Measurements from ENCODE around the gene LENEP.

LENEP gene

GRCh38 chr1:155040358-155041093 lies 47.1 kb downstream of the LENEP start:
- Histone ChIP-seq H3K4me2 (ENCODE audit: low read depth, low read length) (no peak overlapping the region), H3K27ac (ENCODE audit: low read length) (no peak overlapping the region), H3F3A (ENCODE audit: insufficient read depth, low read length) (peaks cover 10% of the 10 kb centered on the region), H3K36me3 (replicated peaks; ENCODE audit: insufficient read depth, low read length) (no peaks in the 10 kb centered on the region), H3K27me3 (replicated peaks; ENCODE audit: insufficient read depth, low read length) (no peaks in the 10 kb centered on the region), H4K20me1 (ENCODE audit: insufficient read depth, low read length) (no peaks in the 10 kb centered on the region), H3K9me3 (replicated peaks; ENCODE audit: insufficient read depth, low read length) (no peaks in the 10 kb centered on the region), H3K4me3 (ENCODE audit: low read length) (no peak overlapping the region), H3K9me2 (replicated peaks; ENCODE audit: insufficient read depth, low read length) (no peaks in the 10 kb centered on the region), H2AFZ (ENCODE audit: low read length) (no peak overlapping the region), H3K79me2 (ENCODE audit: low read length) (no peaks in the 10 kb centered on the region), H3K4me1 (ENCODE audit: low read length) (peaks cover 39% of the 10 kb centered on the region), H3K9ac (ENCODE audit: low read length) (no peak overlapping the region)
- no peak for DNase-seq
- no peak for TF ChIP-seq EZH2 (optimal IDR thresholded peaks at IDR 0.05; ENCODE audit: low read depth, low read length)
- TF ChIP-seq EZH2phosphoT487 (IDR thresholded peaks at IDR 0.05; ENCODE audit: low read length): no peak
- no peak for TF ChIP-seq CTCF (IDR thresholded peaks at IDR 0.05; ENCODE audit: low read length)

GRCh38 chr1:155042789-155043188 lies 49.4 kb downstream of the LENEP start:
- no peak overlapping the region for H3K9ac ChIP-seq (ENCODE audit: low read length)
- TF ChIP-seq EZH2 (optimal IDR thresholded peaks at IDR 0.05; ENCODE audit: low read depth, low read length) (no peak), CTCF (IDR thresholded peaks at IDR 0.05; ENCODE audit: low read length) (no peak), EZH2phosphoT487 (IDR thresholded peaks at IDR 0.05; ENCODE audit: low read length) (no peak)
- H4K20me1 ChIP-seq (ENCODE audit: insufficient read depth, low read length): no peaks in the 10 kb centered on the region
- H3F3A ChIP-seq (ENCODE audit: insufficient read depth, low read length): peaks cover 10% of the 10 kb centered on the region
- no peaks in the 10 kb centered on the region for H3K9me3 ChIP-seq (replicated peaks; ENCODE audit: insufficient read depth, low read length)
- DNase-seq: no peak
- peaks cover 39% of the 10 kb centered on the region for H3K4me1 ChIP-seq (ENCODE audit: low read length)
- H3K4me3 ChIP-seq (ENCODE audit: low read length): no peak overlapping the region
- H2AFZ ChIP-seq (ENCODE audit: low read length): no peak overlapping the region
- H3K9me2 ChIP-seq (replicated peaks; ENCODE audit: insufficient read depth, low read length): no peaks in the 10 kb centered on the region
- H3K27me3 ChIP-seq (replicated peaks; ENCODE audit: insufficient read depth, low read length): no peaks in the 10 kb centered on the region
- H3K27ac ChIP-seq (ENCODE audit: low read length): no peak overlapping the region
- no peaks in the 10 kb centered on the region for H3K79me2 ChIP-seq (ENCODE audit: low read length)
- no peaks in the 10 kb centered on the region for H3K36me3 ChIP-seq (replicated peaks; ENCODE audit: insufficient read depth, low read length)
- no peak overlapping the region for H3K4me2 ChIP-seq (ENCODE audit: low read depth, low read length)

GRCh38 chr1:155043301-155043702 lies 49.9 kb downstream of the LENEP start:
- no peaks in the 10 kb centered on the region for H3K9me3 ChIP-seq (replicated peaks; ENCODE audit: insufficient read depth, low read length)
- H3F3A ChIP-seq (ENCODE audit: insufficient read depth, low read length): peaks cover 10% of the 10 kb centered on the region
- no peaks in the 10 kb centered on the region for H4K20me1 ChIP-seq (ENCODE audit: insufficient read depth, low read length)
- H3K27ac ChIP-seq (ENCODE audit: low read length): no peak overlapping the region
- H3K27me3 ChIP-seq (replicated peaks; ENCODE audit: insufficient read depth, low read length): no peaks in the 10 kb centered on the region
- peak overlapping the region; percentile 64 for H3K4me2 ChIP-seq (ENCODE audit: low read depth, low read length)
- no peaks in the 10 kb centered on the region for H3K79me2 ChIP-seq (ENCODE audit: low read length)
- H3K4me3 ChIP-seq (ENCODE audit: low read length): no peak overlapping the region
- DNase-seq: no peak
- no peak overlapping the region for H3K9ac ChIP-seq (ENCODE audit: low read length)
- no peak for TF ChIP-seq EZH2phosphoT487 (IDR thresholded peaks at IDR 0.05; ENCODE audit: low read length)
- TF ChIP-seq CTCF (IDR thresholded peaks at IDR 0.05; ENCODE audit: low read length): no peak
- no peak for TF ChIP-seq EZH2 (optimal IDR thresholded peaks at IDR 0.05; ENCODE audit: low read depth, low read length)
- H2AFZ ChIP-seq (ENCODE audit: low read length): peak overlapping the region; percentile 75
- no peaks in the 10 kb centered on the region for H3K36me3 ChIP-seq (replicated peaks; ENCODE audit: insufficient read depth, low read length)
- peaks cover 36% of the 10 kb centered on the region for H3K4me1 ChIP-seq (ENCODE audit: low read length)
- H3K9me2 ChIP-seq (replicated peaks; ENCODE audit: insufficient read depth, low read length): no peaks in the 10 kb centered on the region
